Neutrophil (primary cell): ENCODE results near the gene ARMC8.

Experiments used
- H3K27ac ChIP-seq: fragments of 200-600 bp; sonication (generic); 2 replicates; pipeline ENCODE4 v1.5.1; 2016; ENCODE audit warnings: mild to moderate bottlenecking, moderate library complexity
- H3K27me3 ChIP-seq: fragments of 200-600 bp; sonication (generic); 2 replicates; pipeline ENCODE4 v1.6.0; 2016; ENCODE audit warnings: mild to moderate bottlenecking
- H3K36me3 ChIP-seq: fragments of 200-600 bp; sonication (generic); 2 replicates; pipeline ENCODE4 v1.5.1; 2017
- H3K4me1 ChIP-seq, 2 experiments: fragments of 200-600 bp in 1 of 2; sonication (generic) in 1 of 2; 1 replicate in 1 of 2; 2 replicates in 1 of 2; pipeline versions ENCODE4 v1.5.1 to v1.6.1; 2013 to 2016; ENCODE audit warnings: low read depth in 1 of 2, low read length in 1 of 2, mild to moderate bottlenecking in 1 of 2, moderate library complexity in 1 of 2; ENCODE audit not compliant: control insufficient read depth in 1 of 2, insufficient read depth in 1 of 2
- H3K4me3 ChIP-seq, 2 experiments: fragments of 200-600 bp in 1 of 2; sonication (generic) in 1 of 2; 1 replicate in 1 of 2; 2 replicates in 1 of 2; pipeline ENCODE4 v1.5.1; 2013 to 2016; ENCODE audit warnings: low read depth in 1 of 2, low read length in 1 of 2, mild to moderate bottlenecking in 1 of 2, moderate library complexity in 1 of 2
- H3K9me3 ChIP-seq: fragments of 200-600 bp; sonication (generic); 2 replicates; pipeline ENCODE4 v1.5.1; 2016
- TF ChIP-seq, protein P1 (sequence below): fragments of 200-600 bp; sonication (generic); IDR thresholded peaks from 2 replicates; pipeline ENCODE4 v1.5.1; 2016; ENCODE audit warnings: antibody characterized with exemption

The ARMC8 gene

GRCh38 chr3:138242466-138242865, 55.4 kb downstream of the ARMC8 start:
- Histone ChIP-seq H3K4me3 (no peak overlapping the region), H3K27me3 (no peaks in the 10 kb centered on the region), H3K36me3 (peaks cover 83% of the 10 kb centered on the region), H3K27ac (no peak overlapping the region), H3K4me1 (no peaks in the 10 kb centered on the region), H3K9me3 (no peaks in the 10 kb centered on the region)
- TF ChIP-seq, protein P1, sequence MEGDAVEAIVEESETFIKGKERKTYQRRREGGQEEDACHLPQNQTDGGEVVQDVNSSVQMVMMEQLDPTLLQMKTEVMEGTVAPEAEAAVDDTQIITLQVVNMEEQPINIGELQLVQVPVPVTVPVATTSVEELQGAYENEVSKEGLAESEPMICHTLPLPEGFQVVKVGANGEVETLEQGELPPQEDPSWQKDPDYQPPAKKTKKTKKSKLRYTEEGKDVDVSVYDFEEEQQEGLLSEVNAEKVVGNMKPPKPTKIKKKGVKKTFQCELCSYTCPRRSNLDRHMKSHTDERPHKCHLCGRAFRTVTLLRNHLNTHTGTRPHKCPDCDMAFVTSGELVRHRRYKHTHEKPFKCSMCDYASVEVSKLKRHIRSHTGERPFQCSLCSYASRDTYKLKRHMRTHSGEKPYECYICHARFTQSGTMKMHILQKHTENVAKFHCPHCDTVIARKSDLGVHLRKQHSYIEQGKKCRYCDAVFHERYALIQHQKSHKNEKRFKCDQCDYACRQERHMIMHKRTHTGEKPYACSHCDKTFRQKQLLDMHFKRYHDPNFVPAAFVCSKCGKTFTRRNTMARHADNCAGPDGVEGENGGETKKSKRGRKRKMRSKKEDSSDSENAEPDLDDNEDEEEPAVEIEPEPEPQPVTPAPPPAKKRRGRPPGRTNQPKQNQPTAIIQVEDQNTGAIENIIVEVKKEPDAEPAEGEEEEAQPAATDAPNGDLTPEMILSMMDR: no peak

- no peaks in the 10 kb centered on the region for H3K27me3 ChIP-seq
- H3K4me1 ChIP-seq: no peaks in the 10 kb centered on the region
- H3K4me3 ChIP-seq: no peak overlapping the region
- TF ChIP-seq, protein P1: no peak
- H3K9me3 ChIP-seq: no peaks in the 10 kb centered on the region
- H3K27ac ChIP-seq: no peak overlapping the region
- H3K36me3 ChIP-seq: peaks cover 73% of the 10 kb centered on the region
These were observed 57.9 kb downstream of the ARMC8 start for GRCh38 chr3:138245026-138245425.

- no peaks in the 10 kb centered on the region for H3K4me1 ChIP-seq
- H3K27me3 ChIP-seq: no peaks in the 10 kb centered on the region
- no peaks in the 10 kb centered on the region for H3K9me3 ChIP-seq
- no peak overlapping the region for H3K27ac ChIP-seq
- H3K36me3 ChIP-seq: peaks cover 46% of the 10 kb centered on the region
- TF ChIP-seq, protein P1: no peak
- no peak overlapping the region for H3K4me3 ChIP-seq
These were observed 62.5 kb downstream of the ARMC8 start for GRCh38 chr3:138249636-138250035.

- Histone ChIP-seq H3K27ac (no peak overlapping the region), H3K27me3 (no peaks in the 10 kb centered on the region), H3K4me3 (no peak overlapping the region), H3K36me3 (peaks cover 20% of the 10 kb centered on the region), H3K4me1 (no peaks in the 10 kb centered on the region), H3K9me3 (no peaks in the 10 kb centered on the region)
- TF ChIP-seq, protein P1: no peak
These were observed 66.5 kb downstream of the ARMC8 start for GRCh38 chr3:138253609-138254008.

- H3K36me3 ChIP-seq: peaks cover 23% of the 10 kb centered on the region
- no peaks in the 10 kb centered on the region for H3K9me3 ChIP-seq
- no peaks in the 10 kb centered on the region for H3K4me1 ChIP-seq
- H3K4me3 ChIP-seq: no peak overlapping the region
- TF ChIP-seq, protein P1: no peak
- no peak overlapping the region for H3K27ac ChIP-seq
- no peaks in the 10 kb centered on the region for H3K27me3 ChIP-seq
These were observed 67.1 kb downstream of the ARMC8 start for GRCh38 chr3:138254216-138254615.

GRCh38 chr3:138256022-138256421, 68.9 kb downstream of the ARMC8 start:
- TF ChIP-seq, protein P1: no peak
- no peak overlapping the region for H3K27ac ChIP-seq
- H3K36me3 ChIP-seq: peaks cover 26% of the 10 kb centered on the region
- H3K4me1 ChIP-seq: no peaks in the 10 kb centered on the region
- no peaks in the 10 kb centered on the region for H3K27me3 ChIP-seq
- no peaks in the 10 kb centered on the region for H3K9me3 ChIP-seq
- H3K4me3 ChIP-seq: no peak overlapping the region
